Measurements from ENCODE around the gene MMP24OS. TPM values are rescaled to one million over a fixed set of nuclear protein-coding genes. Genes with fewer than 3 reads are reported as not detected.
"Not testable (repeated sequence)": the region's sequence is repeated elsewhere in the genome, so short reads cannot be mapped to it uniquely, and the experiment has no call there.

Gene MMP24OS
- total and polyA plus RNA-seq, 2 of the 4 experiments (the other 2 are of a cell fraction), result 5.9 to 64.9 TPM

GRCh38 chr20:35262731-35263531 lies 15.0 kb downstream of the MMP24OS start:
- H3K9ac ChIP-seq (ENCODE audit: low read depth, low read length); intact Hi-C loops (cut with micrococcal nuclease); BruUV-seq (replicated peaks); H3K23ac ChIP-seq (ENCODE audit: low read depth, low read length); H3K27me3 ChIP-seq (ENCODE audit: control insufficient read depth, insufficient read depth, low read length); H3K9me3 ChIP-seq (ENCODE audit: control insufficient read depth, insufficient read depth, low read length); dilution Hi-C loops (cut with HindIII; ENCODE audit: low sequenced_read_pairs, unreplicated experiment); H4K20me1 ChIP-seq (ENCODE audit: insufficient read depth, low read length); H3K4me1 ChIP-seq (ENCODE audit: control insufficient read depth, insufficient read depth, low read length); H3K4me3 ChIP-seq (ENCODE audit: insufficient read depth, low read depth, low read length): not testable (repeated sequence)
- H2AK9ac ChIP-seq (replicated peaks; ENCODE audit: low read depth, low read length, poor library complexity), result peak overlapping the region; percentile 91
- peak overlapping the region; percentile 58; the same call in 1 of the 2 replicates for H3K18ac ChIP-seq (ENCODE audit: low read depth, low read length)
- ChIA-PET CTCF (interaction anchor here (0.6 kb wide), 2 partner anchors 14 to 147 kb away, joined by 4 read pairs; no protein-coding TSS in a partner anchor), POLR2A (ENCODE audit: unreplicated experiment) (interaction anchor here (0.5 to 0.6 kb wide), 2 partner anchors 11 to 172 kb away, joined by 4 to 10 read pairs; no protein-coding TSS in a partner anchor)
- H4K8ac ChIP-seq (ENCODE audit: low read depth in 2 of 2, low read length in 2 of 2), result peak overlapping the region in 1 of 2 experiments; percentile 38; a peak in 3 of 4 replicates
- H3K9me1 ChIP-seq (ENCODE audit: insufficient read depth, low read length), result peaks cover 18% of the 10 kb centered on the region
- H2BK20ac ChIP-seq (ENCODE audit: low read depth, low read length), result peak overlapping the region; percentile 87
- H3K14ac ChIP-seq (replicated peaks; ENCODE audit: low read depth, low read length), result peak overlapping the region; percentile 57
- peak overlapping the region; percentile 90 for H2AK5ac ChIP-seq (ENCODE audit: low read depth, low read length)
- peak overlapping the region; percentile 88 for H2BK120ac ChIP-seq (ENCODE audit: low read depth, low read length)
- peak overlapping the region; percentile 17 for H3K27ac ChIP-seq (ENCODE audit: insufficient read depth, low read length)
- H2BK15ac ChIP-seq (ENCODE audit: low read depth, low read length), result peak overlapping the region; percentile 58; the same call in 1 of the 3 replicates
- H4K91ac ChIP-seq (ENCODE audit: insufficient read depth, low read depth, low read length), result peak overlapping the region; percentile 32
- TF ChIP-seq CTCF (conservative IDR thresholded peaks at IDR 0.05; ENCODE audit: low read depth, low read length) (peak; percentile 21; the same call in 1 of the 2 replicates), MAZ (IDR thresholded peaks at IDR 0.05; ENCODE audit: borderline replicate concordance, low read depth, low read length) (peak; percentile 82; the same call in 1 of the 2 replicates)
- H3K79me1 ChIP-seq (ENCODE audit: low read depth in 1 of 2, low read length in 2 of 2), result peaks cover 0 to 13% of the 10 kb centered on the region in 2 experiments; a peak in 3 of 4 replicates
- peak overlapping the region; percentile 40 for H2AFZ ChIP-seq (replicated peaks; ENCODE audit: low read length, poor library complexity)
- DNase-seq, result peak; percentile 58
- peaks cover 11% of the 10 kb centered on the region; the same call in 1 of the 2 replicates for H3K36me3 ChIP-seq (ENCODE audit: control insufficient read depth, insufficient read depth, low read length)
- peak overlapping the region; percentile 59 for H2BK5ac ChIP-seq (ENCODE audit: low read depth, low read length, poor library complexity, severe bottlenecking)
- 29% methylated on average over 3 of the region's 8 CpGs; no CpG with 5 or more reads in 1 of the 2 experiments for WGBS, 2 experiments (ENCODE audit: extremely low coverage in 2 of 2, insufficient read length in 1 of 2)
- H3K4me2 ChIP-seq (ENCODE audit: low read depth, low read length), result peak overlapping the region; percentile 49
- peak; percentile 84 for ATAC-seq (ENCODE audit: low read depth)
- H3K56ac ChIP-seq (ENCODE audit: extremely low read depth, insufficient read depth, low read length), result peak overlapping the region; percentile 12; the same call in 1 of the 2 replicates
- H3K4ac ChIP-seq (ENCODE audit: low read depth, low read length), result peak overlapping the region; percentile 82
- in situ Hi-C loops (cut with MboI; ENCODE audit: low sequenced_read_pairs), result loop anchor here (25.0 kb wide), 1 partner anchor 401 kb away; the partner anchor contains the start of gene GGT7
- H4K5ac ChIP-seq (ENCODE audit: low read depth, low read length), result 0 out of 2 replicates have a peak overlapping the region, but pooled peaks have one; percentile 4

- H3K27ac ChIP-seq (ENCODE audit: insufficient read depth, low read length); H2AK9ac ChIP-seq (replicated peaks; ENCODE audit: low read depth, low read length, poor library complexity); BruUV-seq (replicated peaks); CTCF ChIA-PET; H3K27me3 ChIP-seq (ENCODE audit: control insufficient read depth, insufficient read depth, low read length); H4K91ac ChIP-seq (ENCODE audit: insufficient read depth, low read depth, low read length); H2BK20ac ChIP-seq (ENCODE audit: low read depth, low read length); H3K4me1 ChIP-seq (ENCODE audit: control insufficient read depth, insufficient read depth, low read length); H2AK5ac ChIP-seq (ENCODE audit: low read depth, low read length); H3K4ac ChIP-seq (ENCODE audit: low read depth, low read length); H2AFZ ChIP-seq (replicated peaks; ENCODE audit: low read length, poor library complexity); H4K20me1 ChIP-seq (ENCODE audit: insufficient read depth, low read length); H3K23ac ChIP-seq (ENCODE audit: low read depth, low read length); H3K18ac ChIP-seq (ENCODE audit: low read depth, low read length); intact Hi-C loops (cut with micrococcal nuclease); dilution Hi-C loops (cut with HindIII; ENCODE audit: low sequenced_read_pairs, unreplicated experiment); H2BK120ac ChIP-seq (ENCODE audit: low read depth, low read length); H2BK15ac ChIP-seq (ENCODE audit: low read depth, low read length); H3K9me3 ChIP-seq (ENCODE audit: control insufficient read depth, insufficient read depth, low read length); H4K5ac ChIP-seq (ENCODE audit: low read depth, low read length); POLR2A ChIA-PET (ENCODE audit: unreplicated experiment); H4K8ac ChIP-seq (ENCODE audit: low read depth in 2 of 2, low read length in 2 of 2); H3K36me3 ChIP-seq (ENCODE audit: control insufficient read depth, insufficient read depth, low read length); H3K56ac ChIP-seq (ENCODE audit: extremely low read depth, insufficient read depth, low read length); H3K9ac ChIP-seq (ENCODE audit: low read depth, low read length); ATAC-seq (ENCODE audit: low read depth); H3K4me3 ChIP-seq (ENCODE audit: insufficient read depth, low read depth, low read length); H3K14ac ChIP-seq (replicated peaks; ENCODE audit: low read depth, low read length); DNase-seq; H2BK5ac ChIP-seq (ENCODE audit: low read depth, low read length, poor library complexity, severe bottlenecking); H3K4me2 ChIP-seq (ENCODE audit: low read depth, low read length): not testable (repeated sequence)
- H3K9me1 ChIP-seq (ENCODE audit: insufficient read depth, low read length), result peaks cover 18% of the 10 kb centered on the region
- no CpG with 5 or more reads among the region's 10 CpGs for WGBS, 2 experiments (ENCODE audit: extremely low coverage in 2 of 2, insufficient read length in 1 of 2)
- peaks cover 0 to 13% of the 10 kb centered on the region in 2 experiments; a peak in 3 of 4 replicates for H3K79me1 ChIP-seq (ENCODE audit: low read depth in 1 of 2, low read length in 2 of 2)
- in situ Hi-C loops (cut with MboI; ENCODE audit: low sequenced_read_pairs), result loop anchor here (25.0 kb wide), 1 partner anchor 400 kb away; the partner anchor contains the start of gene GGT7
Observed at GRCh38 chr20:35262321-35262720, 15.6 kb downstream of the MMP24OS start.
